ENCODE data around the gene SIX2.

Gene SIX2

DNA sequence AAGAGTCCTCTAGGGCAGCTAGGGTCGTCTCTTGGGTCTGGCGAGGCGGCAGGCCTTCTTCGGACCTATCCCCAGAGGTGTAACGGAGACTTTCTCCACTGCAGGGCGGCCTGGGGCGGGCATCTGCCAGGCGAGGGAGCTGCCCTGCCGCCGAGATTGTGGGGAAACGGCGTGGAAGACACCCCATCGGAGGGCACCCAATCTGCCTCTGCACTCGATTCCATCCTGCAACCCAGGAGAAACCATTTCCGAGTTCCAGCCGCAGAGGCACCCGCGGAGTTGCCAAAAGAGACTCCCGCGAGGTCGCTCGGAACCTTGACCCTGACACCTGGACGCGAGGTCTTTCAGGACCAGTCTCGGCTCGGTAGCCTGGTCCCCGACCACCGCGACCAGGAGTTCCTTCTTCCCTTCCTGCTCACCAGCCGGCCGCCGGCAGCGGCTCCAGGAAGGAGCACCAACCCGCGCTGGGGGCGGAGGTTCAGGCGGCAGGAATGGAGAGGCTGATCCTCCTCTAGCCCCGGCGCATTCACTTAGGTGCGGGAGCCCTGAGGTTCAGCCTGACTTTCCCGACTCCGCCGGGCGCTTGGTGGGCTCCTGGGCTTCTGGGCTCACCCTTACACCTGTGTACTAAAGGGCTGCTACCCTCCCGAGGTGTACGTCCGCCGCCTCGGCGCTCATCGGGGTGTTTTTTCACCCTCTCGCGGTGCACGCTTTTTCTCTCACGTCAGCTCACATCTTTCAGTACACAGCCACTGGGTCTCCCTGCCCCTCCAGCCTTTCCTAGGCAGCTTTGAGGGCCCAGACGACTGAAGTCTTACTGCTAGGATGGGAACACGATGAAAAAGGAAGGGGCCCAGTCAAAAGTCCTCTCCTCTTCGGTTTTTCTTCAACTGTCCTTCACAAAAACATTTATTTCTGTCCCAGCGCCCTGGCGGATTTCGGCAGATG is 8.1 kb downstream of the SIX2 start:
- no peak for FAIRE-seq

- FAIRE-seq: no peak
Measured at GRCh38 chr2:45000341-45000901, 8.8 kb downstream of the SIX2 start.

DNA sequence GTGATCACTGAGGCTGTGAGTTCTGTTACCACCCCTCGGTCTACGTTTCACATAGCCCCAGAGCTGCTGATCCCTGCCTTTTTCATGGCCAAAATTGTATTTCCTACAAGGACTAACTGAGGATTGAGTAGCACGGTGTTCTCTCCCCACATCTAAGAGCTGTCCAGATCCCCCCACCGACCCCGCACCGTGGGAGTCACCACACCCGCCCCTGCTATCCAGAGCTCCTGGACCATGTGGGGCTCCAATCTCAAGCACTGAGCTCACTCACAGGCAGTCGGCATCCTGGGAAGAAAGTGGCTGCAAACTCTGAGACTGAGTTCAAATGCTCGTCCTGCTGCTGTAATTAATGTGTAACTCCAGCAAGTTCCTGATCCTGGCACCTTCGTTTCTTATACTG is 9.7 kb downstream of the SIX2 start:
- FAIRE-seq: no peak

DNA sequence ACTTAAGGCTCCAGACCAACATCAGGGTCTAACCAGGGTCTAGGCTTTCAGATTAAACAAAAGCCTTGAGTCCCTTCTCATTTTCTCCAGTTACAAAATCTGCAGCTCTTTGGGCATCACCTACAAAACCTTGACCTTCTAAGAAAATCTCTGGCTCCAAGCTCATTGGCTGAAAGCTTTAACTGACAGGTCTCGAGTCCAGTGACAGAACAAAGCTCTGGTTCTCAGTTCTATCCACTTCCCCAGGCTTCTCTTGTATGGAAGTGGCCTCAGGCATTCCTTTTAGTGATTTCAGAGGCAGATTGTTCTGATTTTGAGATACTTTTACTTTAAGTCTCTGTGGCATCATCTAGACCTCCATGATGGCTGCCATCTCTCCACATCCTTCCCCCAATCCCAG is 11.3 kb downstream of the SIX2 start:
- FAIRE-seq: no peak

- FAIRE-seq: no peak
Measured at GRCh38 chr2:44996356-44996755, 12.9 kb downstream of the SIX2 start.

- FAIRE-seq: no peak
Measured at GRCh38 chr2:44994377-44994776, 14.9 kb downstream of the SIX2 start.

- no peak for FAIRE-seq
Measured at GRCh38 chr2:44989176-44989575, 20.1 kb downstream of the SIX2 start.

DNA sequence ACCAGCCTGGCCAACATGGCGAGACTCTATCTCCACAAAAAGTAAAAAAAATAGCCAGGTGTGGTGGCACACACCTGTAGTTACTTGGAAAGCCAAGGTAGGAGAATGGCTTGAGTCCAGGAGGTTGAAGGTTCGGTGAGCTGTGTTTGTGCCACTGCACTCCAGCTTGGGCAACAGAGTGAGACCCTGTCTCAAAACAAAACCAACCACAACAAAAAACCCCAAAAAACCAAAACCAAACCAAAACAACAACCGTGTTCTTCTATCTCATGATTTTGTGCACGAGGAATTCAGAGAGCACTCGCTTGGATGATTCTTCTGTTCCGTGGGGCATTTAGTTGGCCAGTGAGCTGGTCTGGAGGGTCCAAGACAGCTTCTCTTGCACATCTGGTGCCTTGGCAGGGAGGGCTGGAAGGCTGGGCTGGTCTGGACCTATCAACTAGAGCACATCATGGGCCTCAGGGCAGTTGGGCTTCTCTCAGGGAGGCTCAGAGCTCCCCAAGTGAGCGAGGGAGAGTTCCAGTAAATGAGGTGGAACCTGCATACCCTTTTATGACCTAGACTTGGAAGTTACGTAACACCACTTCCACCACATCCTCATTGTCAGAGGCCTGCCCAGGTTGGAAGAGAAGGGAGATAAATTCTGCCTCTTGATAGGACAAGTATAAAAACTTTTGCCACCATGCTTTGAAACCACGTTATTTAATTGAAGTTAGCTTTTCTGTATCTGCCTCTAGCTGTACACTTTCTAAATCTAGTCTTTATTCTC is 25.2 kb downstream of the SIX2 start:
- no peak for FAIRE-seq

DNA sequence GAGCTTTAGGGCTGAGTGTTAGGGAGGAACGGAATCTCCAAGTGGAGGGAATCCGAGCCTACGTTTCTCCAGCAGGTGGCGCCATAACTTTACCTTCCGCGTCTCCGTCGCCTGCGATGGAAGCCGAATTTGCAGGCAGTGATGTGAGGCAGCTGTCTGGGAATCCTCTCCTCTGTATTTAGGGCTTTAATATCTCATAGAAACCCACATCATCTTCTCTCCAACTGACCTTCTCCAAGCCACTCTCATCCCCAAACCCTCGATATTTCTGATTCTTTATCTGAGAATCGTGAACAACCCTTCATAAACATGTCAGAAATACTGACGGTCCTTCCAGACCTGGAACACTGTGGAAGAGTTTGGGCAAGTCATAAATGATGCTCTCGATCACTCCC is 27.5 kb downstream of the SIX2 start:
- FAIRE-seq: no peak

- FAIRE-seq: no peak
Measured at GRCh38 chr2:44980751-44981713, 28.2 kb downstream of the SIX2 start.

GRCh38 chr2:44979581-44979980 is 29.7 kb downstream of the SIX2 start:
- FAIRE-seq: no peak

GRCh38 chr2:44975571-44976450 is 33.4 kb downstream of the SIX2 start:
- FAIRE-seq: no peak

- no peak for FAIRE-seq
Measured at GRCh38 chr2:44974064-44974715, 35.1 kb downstream of the SIX2 start.

GRCh38 chr2:44972771-44973535 is 36.3 kb downstream of the SIX2 start:
- no peak for FAIRE-seq

GRCh38 chr2:44970846-44971450 is 38.3 kb downstream of the SIX2 start:
- FAIRE-seq: no peak

DNA sequence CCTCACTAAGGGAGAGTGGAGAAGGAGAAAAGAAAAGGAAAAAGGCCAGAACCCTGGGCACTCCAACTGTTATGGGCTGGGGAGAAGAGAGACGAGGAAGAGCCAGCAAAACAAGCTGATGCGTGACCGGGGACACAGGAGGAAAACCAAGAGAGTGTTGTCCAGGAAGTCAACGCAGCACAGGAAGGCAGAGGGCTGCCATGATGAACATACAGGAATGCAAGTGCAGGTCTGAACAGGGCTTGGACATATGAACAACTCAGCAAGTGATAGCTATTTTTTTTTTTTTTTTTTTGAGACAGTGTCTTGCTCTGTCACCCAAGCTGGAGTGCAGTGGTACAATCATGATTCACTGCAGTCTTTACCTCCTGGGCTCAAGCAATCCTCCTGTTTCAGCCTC is 39.3 kb downstream of the SIX2 start:
- FAIRE-seq: no peak

DNA sequence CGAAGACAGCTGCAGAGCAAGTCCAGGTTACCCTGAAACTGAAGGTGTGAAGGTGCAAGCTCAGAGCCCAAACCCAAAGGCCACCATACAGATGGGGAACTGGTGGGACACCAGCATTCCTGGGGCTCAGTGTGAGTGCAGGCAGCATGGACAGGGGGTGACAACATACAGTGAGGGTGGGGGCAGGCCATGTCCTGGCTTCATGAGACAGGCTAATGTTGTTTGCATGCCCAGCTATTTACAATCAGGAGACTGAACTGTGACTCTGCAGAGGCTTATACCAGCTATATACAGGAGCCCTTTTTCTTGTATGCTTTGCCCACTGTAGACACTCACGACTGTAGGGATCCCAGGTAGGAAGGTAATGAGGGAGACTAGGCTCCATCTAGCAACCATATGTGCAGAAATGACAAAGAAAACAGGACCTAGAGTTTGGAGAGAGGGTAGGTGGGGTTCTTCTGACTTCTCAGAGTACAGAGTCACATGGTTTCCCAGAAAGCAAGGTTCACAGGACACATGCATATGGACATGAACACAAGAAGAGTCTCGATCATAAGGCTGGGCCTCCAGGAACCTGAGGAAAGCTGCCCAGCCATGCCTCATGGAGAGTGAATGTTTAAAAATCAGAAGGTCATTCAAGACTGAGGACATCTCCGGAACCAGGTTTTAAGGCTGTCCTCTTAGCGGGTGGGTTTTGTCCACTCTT is 41.4 kb downstream of the SIX2 start:
- no peak for FAIRE-seq

GRCh38 chr2:44967056-44967455 is 42.2 kb downstream of the SIX2 start:
- no peak for FAIRE-seq

GRCh38 chr2:44965684-44966083 is 43.6 kb downstream of the SIX2 start:
- no peak for FAIRE-seq

Data from endometrium (tissue), 2 donors.